Lower leg skin (tissue), 4 donors: ENCODE measurements around the gene HYKK. TPM values are rescaled to one million over a fixed set of nuclear protein-coding genes. Genes with fewer than 3 reads are reported as not detected.

Source experiments
- DNase-seq, 2 donors: peaks; one replicate each; pipeline ENCODE4 v3.0.0-alpha.2; 2019; ENCODE audit warnings: low spot score in 2 of 2
- H3K4me3 ChIP-seq: fragments of 200-600 bp; sonication (generic); 2 replicates; pipeline ENCODE4 v1.5.1; 2017; ENCODE audit warnings: mild to moderate bottlenecking, low read depth; ENCODE audit not compliant: poor library complexity, severe bottlenecking
- CTCF ChIP-seq, 3 donors: fragments of 450-650 bp; IDR thresholded peaks; one replicate each; pipeline ENCODE4 v1.5.1; 2016; ENCODE audit warnings: antibody characterized with exemption in 3 of 3, mild to moderate bottlenecking in 3 of 3, moderate library complexity in 2 of 3
- POLR2A ChIP-seq, 2 donors: fragments of 450-650 bp; IDR thresholded peaks; one replicate each; pipeline ENCODE4 v1.6.1; 2016 to 2017; ENCODE audit warnings: antibody characterized with exemption in 2 of 2, mild to moderate bottlenecking in 1 of 2, moderate library complexity in 1 of 2
- WGBS, 2 donors: methylation state at CpG; one replicate each; pipeline ENCODE4 v1.1.5; 2018; 5-methylcytosine and 5-hydroxymethylcytosine counted together
- intact Hi-C: fragments of 100-400 bp; cut with DNase I; formaldehyde crosslinking; loops from one replicate; pipeline ENCODE4 v1.15.0; 2023; ENCODE audit warnings: low total_unique reads
- total RNA-seq, 4 donors: library from RNA; depleted of rRNA; stranded (reverse); fragments of >200 nt; gene quantifications; one replicate each; pipeline ENCODE4 v1.1.0, GENCODE V29; 2016

Gene HYKK
- total RNA-seq, 4 donors from 2014 or later = 2.9 to 5.5 (median 4.1) TPM

- TF ChIP-seq POLR2A (IDR thresholded peaks at IDR 0.05) (no peak), CTCF (IDR thresholded peaks at IDR 0.05) (no peak)
- DNase-seq = no peak
- WGBS, 2 donors = 78 to 79% methylated on average over 4 of the region's 4 CpGs
- intact Hi-C loops = no loop called here
- no peak overlapping the region for H3K4me3 ChIP-seq
These were observed 60.2 kb downstream of the HYKK start for GRCh38 chr15:78567531-78567930.

GRCh38 chr15:78570710-78571109, 63.3 kb downstream of the HYKK start:
- intact Hi-C loops = no loop called here
- H3K4me3 ChIP-seq = no peak overlapping the region

GRCh38 chr15:78571382-78571781, 64.0 kb downstream of the HYKK start:
- WGBS, 2 donors = 75 to 76% methylated on average over 4 of the region's 4 CpGs
- no peak overlapping the region for H3K4me3 ChIP-seq

More at GRCh38 chr15:78570710-78571109, 63.3 kb downstream of the HYKK start:
- TF ChIP-seq POLR2A (IDR thresholded peaks at IDR 0.05) (no peak), CTCF (IDR thresholded peaks at IDR 0.05) (no peak)
- no peak for DNase-seq
- 90 to 91% methylated on average over 2 of the region's 2 CpGs for WGBS, 2 donors

GRCh38 chr15:78573416-78573815, 66.0 kb downstream of the HYKK start:
- DNase-seq = no peak
- H3K4me3 ChIP-seq = no peak overlapping the region
- TF ChIP-seq CTCF (IDR thresholded peaks at IDR 0.05) (no peak), POLR2A (IDR thresholded peaks at IDR 0.05) (no peak)
- 31 to 38% methylated on average over 4 of the region's 4 CpGs for WGBS, 2 donors
- intact Hi-C loops = no loop called here

More at GRCh38 chr15:78571382-78571781, 64.0 kb downstream of the HYKK start:
- TF ChIP-seq CTCF (IDR thresholded peaks at IDR 0.05) = no peak
- TF ChIP-seq POLR2A (IDR thresholded peaks at IDR 0.05) = no peak
- no peak for DNase-seq
- intact Hi-C loops = no loop called here

- WGBS, 2 donors = 85 to 100% methylated on average over 1 of the region's 1 CpG
- TF ChIP-seq POLR2A (IDR thresholded peaks at IDR 0.05) = no peak
- TF ChIP-seq CTCF (IDR thresholded peaks at IDR 0.05) = no peak
- H3K4me3 ChIP-seq = no peak overlapping the region
- intact Hi-C loops = no loop called here
- DNase-seq = no peak
These were observed 67.6 kb downstream of the HYKK start for GRCh38 chr15:78574944-78575343.

Other genes starting within 250 kb of the HYKK start
- gene DNAJA4, start 243.0 kb upstream of the HYKK start, total RNA-seq = 10 to 100 TPM; 36.9 to 66.8 (median 48.6) TPM
- 10 to 100 TPM; 55.2 to 62.2 (median 59.4) TPM for gene SKIC8, start 208.0 kb upstream of the HYKK start, total RNA-seq
- gene CRABP1, start 167.2 kb upstream of the HYKK start, total RNA-seq = 1 to 10 TPM in 2 of 4 donors, under 1 TPM in 1, not detected in 1; 0.84 to 8.9 (median 2.0) TPM
- gene IREB2, start 69.4 kb upstream of the HYKK start, total RNA-seq = 10 to 100 TPM; 28.4 to 43.5 (median 30.8) TPM
- 100 to 1,000 TPM in 2 of 4 donors, 10 to 100 TPM in 2; 59.0 to 143 (median 101) TPM for gene PSMA4, start 32.9 kb downstream of the HYKK start, total RNA-seq
- under 1 TPM; 0.27 to 0.84 (median 0.64) TPM for gene CHRNA5, start 57.9 kb downstream of the HYKK start, total RNA-seq
- gene CHRNA3, start 113.4 kb downstream of the HYKK start, total RNA-seq = 1 to 10 TPM in 1 of 4 donors, under 1 TPM in 3; 0.08 to 1.2 (median 0.58) TPM
- under 1 TPM in 1 of 4 donors, not detected in 3; 0.19 TPM for gene CHRNB4, start 133.6 kb downstream of the HYKK start, total RNA-seq